G401 (cell line): Measurements from ENCODE around the gene LLPH. TPM values are rescaled to one million over a fixed set of nuclear protein-coding genes. Genes with fewer than 3 reads are reported as not detected.
"Not testable (repeated sequence)": the region's sequence is repeated elsewhere in the genome, so short reads cannot be mapped to it uniquely, and the experiment has no call there.

ENCODE experiments used
- DNase-seq: peaks from one replicate; pipeline ENCODE4 v3.0.0-alpha.2; 2015; ENCODE audit warnings: low spot score
- in situ Hi-C: cut with HindIII; loops from 2 replicates; pipeline ENCODE4 v1.10.0; 2016; ENCODE audit warnings: low sequenced_read_pairs, mixed read lengths
- total RNA-seq: library from RNA; depleted of rRNA; stranded (reverse); fragments of >200 nt; shearing (Covaris generic); gene quantifications from 2 replicates; pipeline ENCODE4 v1.2.3, GENCODE V29; 2014; rRNA removed

LLPH gene
- total RNA-seq = 9.2 and 36.5 TPM in 2 replicates

- peak; percentile 91 for DNase-seq
- in situ Hi-C loops = no loop called here
Measured at GRCh38 chr12:66130267-66131066, at the start of gene LLPH. TSS of gene LLPH (minus strand) at chr12:66130750. CDS start at chr12:66129106, 1,644 bp downstream.

GRCh38 chr12:66176105-66176900 lies 45.8 kb upstream of the LLPH start:
- in situ Hi-C loops = no loop called here
- no peak for DNase-seq

- DNase-seq, in situ Hi-C loops: not testable (repeated sequence)
Measured at GRCh38 chr12:66174391-66175325, 44.1 kb upstream of the LLPH start.

- in situ Hi-C loops = no loop called here
Measured at GRCh38 chr12:66170606-66171005, 40.1 kb upstream of the LLPH start.

GRCh38 chr12:66169221-66170170 lies 38.9 kb upstream of the LLPH start, which contains the start of gene TMBIM4:
TSS of gene TMBIM4 (minus strand) at chr12:66169996. CDS start at chr12:66169951, 45 bp downstream.
- DNase-seq = peak; percentile 70
- in situ Hi-C loops = no loop called here

More at GRCh38 chr12:66170606-66171005, 40.1 kb upstream of the LLPH start:
- DNase-seq = no peak

- DNase-seq = no peak
- in situ Hi-C loops = no loop called here
Measured at GRCh38 chr12:66168410-66168809, 37.9 kb upstream of the LLPH start.

GRCh38 chr12:66166561-66166960 lies 36.0 kb upstream of the LLPH start:
- DNase-seq = no peak
- in situ Hi-C loops = no loop called here

GRCh38 chr12:66165141-66165540 lies 34.6 kb upstream of the LLPH start:
- in situ Hi-C loops = no loop called here
- DNase-seq = no peak

- in situ Hi-C loops = no loop called here
- no peak for DNase-seq
Measured at GRCh38 chr12:66164349-66164821, 33.8 kb upstream of the LLPH start.

- DNase-seq = no peak
- in situ Hi-C loops = no loop called here
Measured at GRCh38 chr12:66163289-66163688, 32.7 kb upstream of the LLPH start.

- in situ Hi-C loops = no loop called here
- no peak for DNase-seq
Measured at GRCh38 chr12:66162701-66163100, 32.2 kb upstream of the LLPH start.

GRCh38 chr12:66160704-66161103 lies 30.2 kb upstream of the LLPH start:
- in situ Hi-C loops = no loop called here
- DNase-seq = no peak

- no peak for DNase-seq
- in situ Hi-C loops = no loop called here
Measured at GRCh38 chr12:66159123-66159522, 28.6 kb upstream of the LLPH start.

GRCh38 chr12:66156654-66157053 lies 26.1 kb upstream of the LLPH start:
- in situ Hi-C loops = no loop called here
- no peak for DNase-seq

GRCh38 chr12:66154776-66155175 lies 24.2 kb upstream of the LLPH start:
- in situ Hi-C loops = no loop called here
- DNase-seq = no peak

- in situ Hi-C loops = no loop called here
Measured at GRCh38 chr12:66152732-66153131, 22.2 kb upstream of the LLPH start.

GRCh38 chr12:66149702-66150398 lies 19.3 kb upstream of the LLPH start:
- in situ Hi-C loops = no loop called here
- DNase-seq = no peak

More at GRCh38 chr12:66152732-66153131, 22.2 kb upstream of the LLPH start:
- DNase-seq = no peak
